ENCODE data around the gene GNG3.
A peak's percentile ranks its signal among the peaks of the same experiment; 100 is the strongest.
"Not testable (repeated sequence)": the region's sequence is repeated elsewhere in the genome, so short reads cannot be mapped to it uniquely, and the experiment has no call there.

Gene GNG3

DNA sequence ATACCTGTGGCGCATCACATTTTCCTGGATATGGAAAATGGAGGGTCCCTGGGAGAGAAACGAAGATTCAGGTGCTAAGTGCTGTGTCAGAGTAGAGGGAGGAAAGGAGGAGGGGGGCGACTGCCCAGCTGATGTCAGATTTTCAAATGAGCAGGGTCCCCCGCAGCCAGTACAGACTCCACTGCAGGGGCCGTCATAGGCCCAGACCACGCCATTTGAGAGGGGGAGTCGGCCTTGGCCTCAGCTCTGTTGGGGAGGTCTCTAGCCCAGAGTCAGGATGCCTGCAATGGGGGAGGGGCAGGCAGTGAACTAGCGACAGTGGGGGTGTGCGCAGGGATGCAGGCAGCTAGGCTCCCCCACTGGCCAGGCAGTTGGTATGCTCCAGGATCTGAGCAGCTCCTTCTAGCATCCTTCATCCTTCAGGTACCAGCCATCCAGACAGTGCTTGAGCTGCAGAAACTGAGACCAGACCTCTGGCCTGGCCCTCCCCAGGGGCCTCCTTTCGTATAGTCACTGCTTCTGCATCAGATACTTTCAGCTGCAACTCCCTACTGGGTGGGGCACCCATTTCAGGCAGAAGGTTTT is at the start of gene GNG3, which contains the start of gene BSCL2:
Gene GNG3, plus strand, starts transcription at position 400 of the 585 bp plus-strand sequence. CDS start 620 bp downstream, outside the sequence.
Gene BSCL2, minus strand, starts transcription at position 148 of the 585 bp plus-strand sequence. CDS start 229 bp downstream, outside the sequence.
- DNase-seq = no peak

DNA sequence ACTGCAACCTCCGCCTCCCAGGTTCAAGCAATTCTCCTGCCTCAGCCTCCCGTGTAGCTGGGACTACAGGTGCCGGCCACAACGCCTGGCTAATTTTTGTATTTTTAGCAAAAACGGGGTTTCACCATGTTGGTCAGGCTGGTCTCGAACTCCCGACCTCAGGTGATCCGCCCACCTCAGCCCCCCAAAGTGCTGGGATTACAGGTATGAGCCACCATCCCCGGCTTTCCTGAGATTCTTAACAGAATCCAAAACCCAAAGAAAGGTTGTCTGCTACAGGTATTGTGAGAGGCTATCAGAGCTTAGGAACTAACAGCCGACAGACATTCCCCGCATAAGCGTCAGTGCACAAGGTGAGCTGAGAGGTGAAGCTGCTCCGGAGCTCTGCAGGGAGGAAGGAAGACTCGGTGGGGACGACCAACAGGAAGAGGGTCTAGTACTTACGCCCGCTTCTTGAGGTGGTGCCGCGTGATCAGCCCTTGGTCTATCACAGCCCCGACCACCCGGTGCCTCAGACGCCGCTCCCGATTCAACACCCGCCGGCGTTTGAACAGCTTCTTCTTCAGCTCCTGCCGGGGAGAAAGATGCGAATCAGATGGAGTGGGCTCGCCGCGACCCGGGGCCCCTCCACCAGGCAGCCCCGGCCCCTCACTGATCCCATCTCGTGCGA is 42.9 kb upstream of the GNG3 start:
- peak; percentile 74 for DNase-seq

DNA sequence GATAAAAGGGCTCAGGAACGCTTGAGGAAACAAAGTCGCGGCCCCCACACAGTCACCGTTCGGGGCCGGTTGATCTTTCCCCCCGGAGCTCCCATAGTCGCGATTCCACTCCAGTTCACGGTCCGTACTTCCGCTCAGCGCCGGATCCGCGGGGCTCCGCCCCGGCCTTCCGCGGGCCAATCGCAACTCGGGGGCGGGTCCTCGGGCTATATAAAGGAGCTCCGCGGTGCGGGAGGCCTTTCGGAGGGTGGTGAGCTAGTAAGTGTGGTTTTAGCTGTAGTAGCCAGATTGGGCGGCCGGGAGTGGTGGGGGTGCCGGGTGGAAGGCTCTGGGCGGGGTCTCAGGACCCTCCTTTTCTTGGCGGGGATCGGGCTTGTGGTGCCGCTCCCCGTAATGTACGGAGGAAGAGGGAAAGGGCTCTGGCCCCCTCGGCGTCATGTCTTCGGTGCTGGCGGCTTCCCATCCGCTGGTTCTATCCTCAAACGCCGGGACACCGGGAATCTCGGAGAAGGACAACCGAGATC is 42.3 kb upstream of the GNG3 start, which contains the start of the genes C11orf98 and CSKMT:
Gene C11orf98, minus strand, starts transcription at position 136 of the 524 bp plus-strand sequence. Its CDS starts 41 bp downstream, at position 95.
Gene CSKMT, plus strand, starts transcription at position 238 of the 524 bp plus-strand sequence. CDS start 568 bp downstream, outside the sequence.
- DNase-seq = peak; percentile 86

DNA sequence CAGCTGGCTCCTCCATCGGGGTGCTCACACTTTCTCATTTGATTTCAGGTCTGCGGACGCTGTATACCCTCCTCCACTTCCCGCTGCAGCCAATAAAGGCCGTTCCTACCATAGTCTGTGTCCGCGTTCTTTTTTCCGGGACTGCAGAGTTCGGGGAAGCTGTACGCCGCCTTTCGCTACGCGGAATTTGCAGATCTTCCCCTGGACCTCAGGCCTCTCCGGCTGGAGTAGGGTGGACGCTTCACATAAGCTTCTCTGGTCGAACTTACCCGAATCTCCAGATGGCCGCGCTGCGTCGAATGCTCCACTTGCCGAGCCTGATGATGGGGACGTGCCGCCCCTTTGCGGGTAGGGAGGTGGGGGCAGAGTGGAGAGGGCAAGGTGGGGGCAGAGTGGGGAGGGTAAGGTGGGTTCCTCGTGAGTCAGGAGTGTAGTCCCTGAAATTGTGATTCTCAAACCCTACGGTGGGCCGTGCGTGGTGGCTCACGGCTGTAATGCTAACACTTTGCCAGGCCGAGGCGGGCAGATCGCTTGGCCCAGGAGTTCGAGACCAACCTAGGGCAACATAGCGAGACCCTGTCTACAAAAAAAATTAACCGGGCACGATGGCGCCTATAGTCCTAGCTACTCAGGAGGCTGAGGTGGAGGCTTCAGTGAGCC is 41.7 kb upstream of the GNG3 start:
- peak; percentile 75 for DNase-seq

DNA sequence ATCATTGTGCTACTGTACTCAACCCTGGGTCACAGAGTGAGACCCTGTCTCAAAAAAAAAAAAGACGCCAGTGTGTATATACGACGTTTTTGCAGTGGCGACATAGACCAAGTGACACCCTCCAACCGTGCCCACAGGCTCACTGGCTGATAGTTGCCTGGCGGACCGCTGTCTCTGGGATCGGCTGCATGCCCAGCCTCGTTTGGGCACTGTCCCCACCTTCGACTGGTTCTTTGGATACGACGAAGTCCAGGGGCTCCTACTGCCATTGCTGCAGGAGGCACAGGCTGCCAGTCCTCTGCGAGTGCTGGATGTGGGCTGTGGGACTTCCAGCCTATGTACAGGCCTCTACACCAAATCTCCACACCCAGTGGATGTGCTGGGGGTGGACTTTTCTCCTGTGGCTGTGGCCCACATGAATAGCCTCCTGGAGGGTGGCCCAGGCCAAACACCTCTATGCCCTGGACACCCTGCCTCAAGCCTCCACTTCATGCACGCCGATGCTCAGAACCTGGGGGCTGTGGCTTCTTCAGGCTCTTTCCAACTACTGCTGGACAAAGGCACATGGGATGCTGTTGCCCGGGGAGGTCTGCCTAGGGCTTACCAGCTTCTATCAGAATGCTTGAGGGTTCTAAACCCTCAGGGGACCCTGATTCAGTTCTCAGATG is 41.1 kb upstream of the GNG3 start:
- no peak for DNase-seq

DNA sequence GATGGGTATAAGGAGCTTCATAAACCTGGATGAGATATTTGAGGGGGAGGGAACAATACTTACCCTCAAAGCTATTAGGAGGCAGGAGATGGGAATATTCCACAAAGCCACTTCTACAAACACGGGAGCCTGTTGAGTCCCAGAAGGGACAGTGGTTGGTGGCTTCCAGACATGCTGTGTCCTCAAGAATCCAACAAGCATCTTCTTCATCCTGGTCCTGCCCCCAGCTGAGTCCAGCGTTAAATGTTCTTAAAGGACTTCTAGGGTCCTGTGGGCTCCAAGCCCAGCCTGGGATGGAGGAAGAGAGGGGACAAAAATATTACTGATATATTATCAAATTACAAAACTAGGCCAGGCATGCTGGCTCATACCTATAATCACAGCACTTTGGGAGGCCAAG is 40.0 kb upstream of the GNG3 start:
- DNase-seq = no peak

DNA sequence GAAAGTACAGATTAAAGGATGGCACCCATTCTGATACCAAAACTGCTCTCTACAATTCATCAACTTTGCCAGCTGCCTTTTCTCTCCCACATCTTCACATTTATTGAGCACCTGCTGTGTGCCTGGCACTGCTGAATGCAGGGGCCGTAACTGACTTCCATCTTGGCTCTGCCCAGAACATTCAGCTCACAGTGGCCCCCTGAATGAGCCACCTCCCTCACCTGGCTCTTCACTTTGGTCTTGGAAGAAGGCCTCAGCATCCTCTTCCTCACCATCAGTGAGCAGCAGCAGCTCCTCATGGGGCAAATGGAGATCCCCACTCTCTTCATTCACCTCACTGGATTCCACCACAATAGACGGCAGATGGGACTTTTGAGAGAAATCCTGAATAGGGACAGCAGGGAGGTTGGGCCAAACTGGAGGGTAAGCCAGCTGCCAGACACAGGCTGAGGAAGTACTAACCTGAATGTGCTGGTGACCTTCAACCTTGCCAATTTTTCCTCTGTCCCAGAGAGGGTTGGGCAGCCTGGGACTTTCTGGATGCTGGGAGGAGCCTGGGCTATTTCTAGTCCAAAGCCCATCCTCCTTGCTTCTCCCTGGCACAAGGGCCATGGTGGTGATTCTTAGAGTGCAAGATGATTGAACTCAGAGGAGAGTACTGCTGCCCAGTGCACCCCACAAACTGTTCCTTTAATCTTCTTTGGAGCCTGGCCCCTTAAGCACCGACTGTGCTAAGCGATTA is 37.9 kb upstream of the GNG3 start:
- no peak for DNase-seq

DNA sequence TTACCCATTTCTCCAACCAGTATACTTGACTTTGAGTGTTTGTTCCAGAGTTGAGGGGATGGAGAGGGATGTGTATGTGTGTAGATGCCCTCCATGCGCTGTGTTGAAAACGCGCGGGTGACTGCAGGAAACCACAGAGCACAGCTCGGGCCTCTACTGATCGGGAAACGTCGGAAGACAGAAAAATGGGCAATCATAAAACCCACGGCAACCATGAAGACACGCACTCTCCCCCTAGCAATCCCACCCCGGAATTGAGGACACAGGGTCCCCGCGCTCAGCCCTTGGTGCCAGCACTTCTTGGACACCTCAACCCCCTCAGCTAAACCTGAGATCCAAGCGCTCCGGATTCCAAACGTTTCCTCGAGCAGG is 36.3 kb upstream of the GNG3 start:
- peak; percentile 85 for DNase-seq

DNA sequence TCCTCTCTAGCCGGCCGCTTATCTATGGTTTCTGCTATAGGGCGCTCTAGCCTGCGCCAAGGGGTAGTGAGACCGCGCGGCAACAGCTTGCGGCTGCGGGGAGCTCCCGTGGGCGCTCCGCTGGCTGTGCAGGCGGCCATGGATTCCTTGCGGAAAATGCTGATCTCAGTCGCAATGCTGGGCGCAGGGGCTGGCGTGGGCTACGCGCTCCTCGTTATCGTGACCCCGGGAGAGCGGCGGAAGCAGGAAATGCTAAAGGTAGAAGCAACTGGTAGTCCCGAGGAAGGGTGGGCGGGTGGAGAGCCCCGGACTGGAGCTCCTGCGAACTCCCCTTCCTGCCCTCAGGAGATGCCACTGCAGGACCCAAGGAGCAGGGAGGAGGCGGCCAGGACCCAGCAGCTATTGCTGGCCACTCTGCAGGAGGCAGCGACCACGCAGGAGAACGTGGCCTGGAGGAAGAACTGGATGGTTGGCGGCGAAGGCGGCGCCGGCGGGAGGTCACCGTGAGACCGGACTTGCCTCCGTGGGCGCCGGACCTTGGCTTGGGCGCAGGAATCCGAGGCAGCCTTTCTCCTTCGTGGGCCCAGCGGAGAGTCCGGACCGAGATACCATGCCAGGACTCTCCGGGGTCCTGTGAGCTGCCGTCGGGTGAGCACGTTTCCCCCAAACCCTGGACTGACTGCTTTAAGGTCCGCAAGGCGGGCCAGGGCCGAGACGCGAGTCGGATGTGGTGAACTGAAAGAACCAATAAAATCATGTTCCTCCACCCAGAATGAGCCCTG is 35.7 kb upstream of the GNG3 start, which contains the start of the genes LBHD1 and UQCC3:
Gene LBHD1, minus strand, starts transcription at position 660 of the 782 bp plus-strand sequence. CDS start 2,236 bp downstream, outside the sequence.
Gene UQCC3, plus strand, starts transcription at position 66 of the 782 bp plus-strand sequence. Its CDS starts 73 bp downstream, at position 139.
- peak; percentile 85 for DNase-seq

DNA sequence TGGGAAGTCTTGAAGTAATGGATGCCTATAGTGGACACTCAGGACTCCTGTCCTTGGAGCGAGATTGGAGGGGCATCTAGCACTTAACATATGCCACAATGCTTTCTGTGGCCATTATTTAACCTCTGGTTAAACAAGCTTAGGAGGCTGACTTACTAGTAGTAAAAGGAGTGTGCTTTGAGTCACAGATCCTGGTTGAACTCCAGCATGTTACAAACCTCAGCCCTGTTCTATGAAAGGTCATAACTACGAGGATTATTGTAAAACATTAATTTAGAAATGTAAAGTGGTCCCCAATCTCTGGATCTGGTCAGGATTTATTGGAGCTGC is 34.3 kb upstream of the GNG3 start:
- no peak for DNase-seq

DNA sequence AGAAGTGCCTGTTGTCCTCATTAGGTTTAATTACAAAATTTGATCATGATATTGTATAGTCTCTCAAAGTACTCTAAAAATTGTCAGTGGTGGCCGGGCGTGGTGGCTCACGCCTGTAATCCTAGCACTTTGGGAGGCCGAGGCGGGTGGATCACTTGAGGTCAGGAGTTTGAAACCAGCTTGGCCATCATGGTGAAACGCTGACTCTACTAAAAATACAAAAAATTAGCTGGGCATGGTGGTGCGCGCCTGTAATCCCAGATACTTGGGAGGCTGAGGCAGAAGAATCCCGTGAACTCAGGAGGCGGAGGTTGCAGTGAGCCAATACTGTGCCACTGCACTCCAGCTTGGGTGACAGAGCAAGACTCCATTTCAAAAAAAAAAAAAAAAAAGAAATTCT is 32.1 kb upstream of the GNG3 start:
- DNase-seq = not testable (repeated sequence)

DNA sequence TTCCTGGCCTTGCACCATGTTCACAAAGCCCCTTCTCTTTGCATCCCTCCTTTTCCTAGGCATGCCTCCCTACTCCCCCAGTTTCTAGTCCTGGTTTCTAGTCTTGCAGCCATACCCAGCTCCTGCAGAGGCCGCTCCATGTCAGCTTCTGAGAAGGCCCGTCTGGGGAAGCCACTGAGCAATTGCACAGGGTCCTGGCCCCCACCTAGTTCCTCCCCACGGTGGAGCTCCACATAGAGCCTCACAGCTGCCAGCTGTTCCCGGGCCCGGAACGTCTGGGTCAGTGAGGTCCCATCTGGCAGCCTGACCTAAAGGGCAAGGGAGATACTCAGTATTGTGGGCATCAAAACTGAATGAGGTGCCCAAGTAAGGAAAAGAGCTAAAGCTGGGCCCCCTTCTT is 30.8 kb upstream of the GNG3 start:
- no peak for DNase-seq

DNA sequence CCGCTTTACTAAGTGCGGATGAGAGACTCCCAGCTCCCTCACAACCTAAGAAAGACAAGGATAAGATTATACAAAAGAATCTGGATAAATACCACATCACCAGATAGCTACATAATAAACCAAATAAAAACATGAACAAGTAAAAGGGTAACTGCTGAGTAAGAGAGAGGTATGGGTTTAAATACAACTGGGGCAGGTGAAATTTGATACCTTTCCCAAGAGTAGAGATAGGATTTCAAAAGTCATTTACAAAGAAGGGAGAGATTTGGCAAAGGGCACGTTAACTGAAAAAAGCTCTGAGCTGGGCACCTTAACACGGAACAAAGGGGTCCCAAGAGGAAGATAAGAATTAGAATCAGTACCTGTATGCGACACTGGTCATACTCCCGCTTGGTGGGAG is 30.3 kb upstream of the GNG3 start:
- no peak for DNase-seq

DNA sequence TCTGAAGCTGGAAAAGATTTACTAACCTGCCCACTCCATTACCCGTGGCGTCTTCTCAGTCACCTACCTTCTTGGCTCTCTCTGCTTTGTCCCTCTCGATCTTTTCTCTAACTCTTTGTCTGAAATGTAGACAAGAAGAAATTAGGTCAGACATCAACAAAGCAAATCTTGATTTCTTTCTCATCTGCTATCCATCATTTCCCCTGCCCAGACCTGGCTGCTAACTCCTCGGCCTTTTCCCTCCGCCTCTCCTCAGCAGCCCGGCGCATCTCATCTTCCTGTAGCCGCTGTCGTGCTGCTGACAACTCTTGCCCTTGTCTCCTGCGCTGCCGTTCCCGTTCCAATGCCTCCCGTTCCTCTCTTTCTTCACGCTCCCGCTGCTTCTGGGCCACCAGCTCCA is 29.8 kb upstream of the GNG3 start:
- DNase-seq = no peak

DNA sequence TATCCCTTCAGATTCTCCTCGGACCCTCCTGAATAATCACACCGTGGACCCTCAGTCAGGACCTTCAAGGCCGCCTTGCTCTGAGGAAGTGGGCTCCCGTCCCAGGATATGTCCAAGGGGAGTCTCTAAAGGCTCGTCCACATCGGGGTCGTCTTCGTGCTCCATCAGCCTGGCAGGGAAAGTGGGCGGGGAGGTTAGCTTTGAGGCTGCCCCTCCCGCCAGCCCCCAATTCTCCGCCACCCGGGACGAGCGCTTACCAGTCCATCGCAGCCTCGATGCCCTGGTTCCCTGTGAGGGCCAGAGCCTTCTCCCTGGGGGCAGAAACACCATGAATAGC is 29.1 kb upstream of the GNG3 start:
- DNase-seq = no peak

DNA sequence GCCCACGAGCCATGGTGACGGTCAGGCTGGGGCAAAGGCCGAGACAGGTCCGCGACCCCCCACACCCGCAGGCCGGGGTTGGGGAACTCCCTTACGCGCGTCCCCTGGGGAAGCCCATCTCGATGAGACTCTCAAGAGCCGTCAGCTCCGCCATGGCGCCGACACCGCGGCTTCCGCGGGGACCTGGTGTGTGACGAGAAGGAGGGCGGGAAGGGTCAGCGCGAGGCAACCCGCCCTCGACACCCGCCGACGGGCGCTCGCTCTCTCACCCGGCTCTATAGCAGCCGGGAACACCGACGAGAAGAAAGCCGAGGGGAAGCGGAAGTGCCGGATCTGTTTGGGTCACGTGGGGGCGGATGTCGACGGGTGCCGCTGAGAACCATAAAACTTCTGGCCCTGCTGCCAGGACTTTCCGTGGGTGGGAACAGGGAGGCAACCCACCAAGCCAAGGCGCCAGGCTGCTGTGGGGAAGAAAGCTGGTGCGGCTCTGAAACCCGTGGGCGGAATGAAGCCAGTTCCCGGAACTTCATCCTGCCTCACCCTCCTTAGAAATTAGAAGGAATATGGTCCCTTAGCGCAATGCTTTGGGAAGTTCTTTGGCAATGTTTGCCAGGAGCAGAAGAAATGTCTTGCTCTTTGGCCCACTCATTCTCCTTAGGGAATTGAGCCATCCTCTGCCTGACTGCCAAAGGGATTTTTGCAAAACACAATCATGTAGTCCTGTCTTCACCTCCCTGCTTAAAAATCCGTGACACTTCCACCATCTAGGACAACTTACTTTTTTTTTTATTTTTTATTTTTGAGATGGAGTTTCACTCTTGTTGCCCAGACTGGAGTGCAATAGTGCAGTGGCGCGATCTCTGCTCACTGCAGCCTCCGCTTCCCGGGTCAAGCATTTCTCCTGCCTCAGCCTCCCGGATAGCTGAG is 28.4 kb upstream of the GNG3 start, which contains the start of gene UBXN1:
Gene UBXN1, minus strand, starts transcription at position 304 of the 927 bp plus-strand sequence. Its CDS starts 150 bp downstream, at position 154.
- DNase-seq = peak; percentile 85

DNA sequence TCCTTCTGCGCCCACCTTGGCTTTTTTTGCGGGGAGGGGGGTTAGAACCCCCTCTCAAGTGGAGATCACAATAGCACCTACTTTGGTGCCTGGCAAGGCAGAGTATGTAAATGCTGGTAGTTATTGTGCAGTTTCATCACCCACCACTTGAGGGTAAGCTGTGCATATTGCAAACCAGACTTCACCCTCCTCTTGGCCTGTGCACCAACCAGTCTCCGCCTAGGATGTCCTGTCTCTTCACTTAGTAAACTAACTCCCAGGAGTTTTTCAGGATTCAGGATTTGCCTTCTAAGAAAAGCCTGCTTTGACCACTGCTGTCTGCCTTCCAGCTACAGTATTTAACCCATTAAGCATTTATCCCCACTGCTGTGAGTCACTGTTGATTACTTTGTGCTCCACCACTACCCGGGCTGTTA is 26.6 kb upstream of the GNG3 start:
- peak; percentile 71 for DNase-seq

DNA sequence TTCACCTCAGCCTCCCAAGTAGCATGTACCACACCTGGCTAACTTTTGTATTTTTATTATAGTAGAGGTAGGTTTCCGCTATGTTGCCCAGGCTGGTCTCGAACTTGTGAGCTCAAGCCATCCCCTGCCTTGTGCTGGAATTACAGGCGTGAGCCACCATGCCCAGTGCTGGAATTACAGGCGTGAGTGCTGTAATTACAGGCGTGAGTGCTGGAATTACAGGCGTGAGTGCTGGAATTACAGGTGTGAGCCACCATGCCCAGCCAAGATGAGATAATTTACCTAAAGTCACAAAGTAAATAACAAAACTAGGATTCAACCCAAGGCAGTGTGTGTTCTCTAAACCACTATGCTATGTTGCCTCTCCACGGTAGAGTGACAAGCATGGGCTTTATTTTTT is 25.0 kb upstream of the GNG3 start:
- DNase-seq = no peak

DNA sequence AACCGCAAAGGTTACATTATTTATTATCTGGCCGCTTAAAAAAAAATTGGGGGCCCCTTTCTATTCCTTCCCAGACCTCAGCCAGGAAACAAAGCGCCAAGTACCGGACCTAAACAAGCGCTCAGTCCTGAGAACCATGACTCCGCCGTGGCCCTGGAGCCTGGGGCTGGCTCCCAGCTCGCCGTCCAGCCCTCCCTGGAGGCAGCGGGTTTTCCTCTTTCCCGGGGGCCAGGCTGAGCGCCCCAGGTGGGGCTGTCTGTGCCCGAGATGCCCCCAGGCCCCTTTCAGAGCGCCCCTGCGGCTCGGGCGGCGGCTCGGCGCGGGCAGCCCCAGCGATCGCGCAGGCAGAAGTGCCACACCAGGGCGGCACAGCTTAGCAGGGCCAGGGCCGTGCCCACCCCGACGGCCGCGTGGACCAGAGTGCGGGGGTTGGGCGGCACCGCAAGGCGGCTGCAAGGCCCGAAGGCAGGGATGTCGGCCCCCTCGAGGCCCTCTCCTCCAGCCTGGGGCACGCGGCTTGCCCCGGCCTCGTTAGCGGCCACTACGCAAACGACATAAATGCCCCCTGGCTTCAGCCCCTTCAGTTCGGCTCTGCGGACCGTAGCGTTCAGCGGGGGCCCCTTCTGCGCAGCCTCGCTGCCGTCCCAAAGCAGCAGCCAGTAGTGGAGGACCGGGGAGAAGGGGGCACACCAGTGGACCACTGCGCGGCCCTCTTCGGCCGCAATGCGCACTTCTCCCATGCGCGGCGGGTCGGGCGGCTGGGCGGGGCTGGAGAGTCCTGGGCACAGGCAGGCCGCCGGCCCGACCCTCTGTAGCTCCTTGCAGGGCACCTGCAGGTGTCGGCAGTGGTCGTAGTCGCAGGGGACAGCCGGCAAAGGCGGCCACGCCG is 19.7 kb upstream of the GNG3 start:
- DNase-seq = no peak

Measured in NCI-H510A treated with DMSO at 0.1 percent for 48 hours (cell line).